Liver (tissue), 9 donors: Measurements from ENCODE around the gene HPCA. TPM values are rescaled to one million over a fixed set of nuclear protein-coding genes. Genes with fewer than 3 reads are reported as not detected.
A peak's percentile ranks its signal among the peaks of the same experiment; 100 is the strongest.

Experiments
- DNase-seq: peaks from one replicate; pipeline ENCODE4 v3.0.0-alpha.2; 2017; ENCODE audit warnings: low spot score
- H3K27ac ChIP-seq, 2 donors: one replicate each; pipeline ENCODE4 v1.7.0; 2013; ENCODE audit warnings: inconsistent platforms in 2 of 2, low read length in 2 of 2, control low read depth in 1 of 2, low read depth in 1 of 2, mild to moderate bottlenecking in 1 of 2
- H3K27me3 ChIP-seq, 4 donors: one replicate each; pipeline versions ENCODE4 v1.6.1 to v1.7.0; 2013; ENCODE audit warnings: low read length in 3 of 4, inconsistent platforms in 1 of 4, mild to moderate bottlenecking in 1 of 4, moderate library complexity in 1 of 4; ENCODE audit not compliant: control insufficient read depth in 4 of 4, insufficient read depth in 4 of 4
- H3K36me3 ChIP-seq, 4 donors: one replicate each; pipeline versions ENCODE4 v1.6.1 to v1.7.0; 2013; ENCODE audit warnings: low read length in 3 of 4, mild to moderate bottlenecking in 3 of 4, low read depth in 1 of 4, moderate library complexity in 1 of 4; ENCODE audit not compliant: control insufficient read depth in 4 of 4, insufficient read depth in 3 of 4
- H3K4me1 ChIP-seq, 4 donors: one replicate each; pipeline versions ENCODE4 v1.6.1 to v1.7.0; 2013; ENCODE audit warnings: low read length in 3 of 4, mild to moderate bottlenecking in 3 of 4, moderate library complexity in 1 of 4; ENCODE audit not compliant: control insufficient read depth in 4 of 4, insufficient read depth in 4 of 4
- H3K4me3 ChIP-seq, 3 donors: one replicate each; pipeline versions ENCODE4 v1.6.1 to v1.7.0; 2013; ENCODE audit warnings: low read length in 3 of 3, control low read depth in 1 of 3, low read depth in 1 of 3, mild to moderate bottlenecking in 1 of 3
- H3K9ac ChIP-seq, 2 donors: one replicate each; pipeline ENCODE4 v1.7.0; 2013; ENCODE audit warnings: low read length in 2 of 2, mild to moderate bottlenecking in 2 of 2, moderate library complexity in 2 of 2, control low read depth in 1 of 2, low read depth in 1 of 2
- H3K9me3 ChIP-seq, 4 donors: one replicate each; pipeline versions ENCODE4 v1.6.1 to v1.7.0; 2013; ENCODE audit warnings: low read length in 3 of 4; ENCODE audit not compliant: control insufficient read depth in 4 of 4
- FOXA2 ChIP-seq: IDR thresholded peaks from 2 replicates; pipeline ENCODE4 v1.6.1; 2016; ENCODE audit warnings: antibody characterized with exemption
- HNF4A ChIP-seq, 2 donors: conservative IDR thresholded peaks; 2 replicates each; pipeline ENCODE4 v1.6.1; 2016; ENCODE audit warnings: antibody characterized with exemption in 2 of 2, mild to moderate bottlenecking in 2 of 2
- HNF4G ChIP-seq: IDR thresholded peaks from 2 replicates; pipeline ENCODE4 v1.6.1; 2016; ENCODE audit warnings: antibody characterized with exemption
- JUND ChIP-seq, 2 donors: IDR thresholded peaks; 2 replicates each; pipeline ENCODE4 v1.6.1; 2016; ENCODE audit warnings: antibody characterized with exemption in 2 of 2
- NR2F2 ChIP-seq: IDR thresholded peaks from 2 replicates; pipeline ENCODE4 v1.6.1; 2016; ENCODE audit warnings: antibody characterized with exemption
- SP1 ChIP-seq: IDR thresholded peaks from 2 replicates; pipeline ENCODE4 v1.6.1; 2018; ENCODE audit warnings: antibody characterized with exemption, mild to moderate bottlenecking
- YY1 ChIP-seq: IDR thresholded peaks from 2 replicates; pipeline ENCODE4 v1.6.1; 2016; ENCODE audit warnings: antibody characterized with exemption, mild to moderate bottlenecking
- WGBS: extraction: QIAGEN DNeasy Blood & Tissue Kit; methylation state at CpG from one replicate; pipeline ENCODE4 v1.1.7; 2013; 5-methylcytosine and 5-hydroxymethylcytosine counted together
- polyA plus RNA-seq, 2 donors: library from polyadenylated mRNA; stranded (reverse) in 1 of 2; unstranded in 1 of 2; fragments of 200-250 nt in 1 of 2; fragments of >200 nt in 1 of 2; fragmentation: Nextera tagmentation in 1 of 2; extraction: Ambion mirVana in 1 of 2; gene quantifications; one replicate each; pipeline versions ENCODE4 v1.2.1 to v1.2.3, GENCODE V29; 2013 to 2015
- total RNA-seq, 2 donors: library from RNA; depleted of rRNA; stranded (reverse); fragments of >200 nt; gene quantifications; one replicate each; pipeline ENCODE4 v1.2.3, GENCODE V29; 2014
- TF ChIP-seq, protein P1 (sequence below): IDR thresholded peaks from 2 replicates; pipeline ENCODE4 v1.6.1; 2016; ENCODE audit warnings: antibody characterized with exemption
- TF ChIP-seq, protein P2 (sequence below): IDR thresholded peaks from 2 replicates; pipeline ENCODE4 v1.6.1; 2016; ENCODE audit warnings: antibody characterized with exemption
- donor health status: healthy.
- donor health status: healthy.
- donor health status: healthy.
- donor health status: healthy.
- donor health status: healthy.

Gene HPCA
- total and polyA plus RNA-seq, 4 donors, result not detected

GRCh38 chr1:32869923-32870614 is 16.2 kb upstream of the HPCA start:
- TF ChIP-seq HNF4G, result no peak
- TF ChIP-seq, protein P1, sequence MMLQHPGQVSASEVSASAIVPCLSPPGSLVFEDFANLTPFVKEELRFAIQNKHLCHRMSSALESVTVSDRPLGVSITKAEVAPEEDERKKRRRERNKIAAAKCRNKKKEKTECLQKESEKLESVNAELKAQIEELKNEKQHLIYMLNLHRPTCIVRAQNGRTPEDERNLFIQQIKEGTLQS, result no peak
- TF ChIP-seq JUND (IDR thresholded peaks at IDR 0.05), result no peak
- TF ChIP-seq SP1, result no peak
- no peak for TF ChIP-seq YY1
- TF ChIP-seq, protein P2, sequence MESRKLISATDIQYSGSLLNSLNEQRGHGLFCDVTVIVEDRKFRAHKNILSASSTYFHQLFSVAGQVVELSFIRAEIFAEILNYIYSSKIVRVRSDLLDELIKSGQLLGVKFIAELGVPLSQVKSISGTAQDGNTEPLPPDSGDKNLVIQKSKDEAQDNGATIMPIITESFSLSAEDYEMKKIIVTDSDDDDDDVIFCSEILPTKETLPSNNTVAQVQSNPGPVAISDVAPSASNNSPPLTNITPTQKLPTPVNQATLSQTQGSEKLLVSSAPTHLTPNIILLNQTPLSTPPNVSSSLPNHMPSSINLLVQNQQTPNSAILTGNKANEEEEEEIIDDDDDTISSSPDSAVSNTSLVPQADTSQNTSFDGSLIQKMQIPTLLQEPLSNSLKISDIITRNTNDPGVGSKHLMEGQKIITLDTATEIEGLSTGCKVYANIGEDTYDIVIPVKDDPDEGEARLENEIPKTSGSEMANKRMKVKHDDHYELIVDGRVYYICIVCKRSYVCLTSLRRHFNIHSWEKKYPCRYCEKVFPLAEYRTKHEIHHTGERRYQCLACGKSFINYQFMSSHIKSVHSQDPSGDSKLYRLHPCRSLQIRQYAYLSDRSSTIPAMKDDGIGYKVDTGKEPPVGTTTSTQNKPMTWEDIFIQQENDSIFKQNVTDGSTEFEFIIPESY, result no peak
- no peak for TF ChIP-seq NR2F2
- TF ChIP-seq HNF4A (conservative IDR thresholded peaks at IDR 0.05), result no peak
- H3K27me3 ChIP-seq, result no peaks in the 10 kb centered on the region
- 41% methylated on average over 16 of the region's 16 CpGs for WGBS

GRCh38 chr1:32870615-32871363 is 15.5 kb upstream of the HPCA start, which contains the start of gene FNDC5:
TSS of gene FNDC5 (minus strand) at chr1:32870912.
- H3K4me1 ChIP-seq, result peaks cover 2 to 27% (median 21%) of the 10 kb centered on the region in 4 donors
- no peaks in the 10 kb centered on the region for H3K27me3 ChIP-seq
- no peaks in the 10 kb centered on the region for H3K9me3 ChIP-seq
- no peak within 1 kb of the TSS for H3K27ac ChIP-seq
- no peak for TF ChIP-seq FOXA2
- no peaks in the 10 kb centered on the region for H3K36me3 ChIP-seq
- H3K9ac ChIP-seq, result peak within 1 kb of the TSS in 1 of 2 donors; percentile 63
- no peak for DNase-seq
- H3K4me3 ChIP-seq, result peak within 1 kb of the TSS; percentile 47 to 63 (median 58)
- WGBS, result 2% methylated on average over 99 of the region's 99 CpGs

More at GRCh38 chr1:32869923-32870614, 16.2 kb upstream of the HPCA start:
- peak overlapping the region; percentile 44 to 63 (median 55) for H3K4me3 ChIP-seq
- no peak overlapping the region for H3K27ac ChIP-seq
- no peaks in the 10 kb centered on the region for H3K9me3 ChIP-seq
- H3K4me1 ChIP-seq, result peaks cover 2 to 31% (median 25%) of the 10 kb centered on the region in 4 donors
- H3K36me3 ChIP-seq, result no peaks in the 10 kb centered on the region
- DNase-seq, result no peak
- peak overlapping the region in 1 of 2 donors; percentile 63 for H3K9ac ChIP-seq

DNA sequence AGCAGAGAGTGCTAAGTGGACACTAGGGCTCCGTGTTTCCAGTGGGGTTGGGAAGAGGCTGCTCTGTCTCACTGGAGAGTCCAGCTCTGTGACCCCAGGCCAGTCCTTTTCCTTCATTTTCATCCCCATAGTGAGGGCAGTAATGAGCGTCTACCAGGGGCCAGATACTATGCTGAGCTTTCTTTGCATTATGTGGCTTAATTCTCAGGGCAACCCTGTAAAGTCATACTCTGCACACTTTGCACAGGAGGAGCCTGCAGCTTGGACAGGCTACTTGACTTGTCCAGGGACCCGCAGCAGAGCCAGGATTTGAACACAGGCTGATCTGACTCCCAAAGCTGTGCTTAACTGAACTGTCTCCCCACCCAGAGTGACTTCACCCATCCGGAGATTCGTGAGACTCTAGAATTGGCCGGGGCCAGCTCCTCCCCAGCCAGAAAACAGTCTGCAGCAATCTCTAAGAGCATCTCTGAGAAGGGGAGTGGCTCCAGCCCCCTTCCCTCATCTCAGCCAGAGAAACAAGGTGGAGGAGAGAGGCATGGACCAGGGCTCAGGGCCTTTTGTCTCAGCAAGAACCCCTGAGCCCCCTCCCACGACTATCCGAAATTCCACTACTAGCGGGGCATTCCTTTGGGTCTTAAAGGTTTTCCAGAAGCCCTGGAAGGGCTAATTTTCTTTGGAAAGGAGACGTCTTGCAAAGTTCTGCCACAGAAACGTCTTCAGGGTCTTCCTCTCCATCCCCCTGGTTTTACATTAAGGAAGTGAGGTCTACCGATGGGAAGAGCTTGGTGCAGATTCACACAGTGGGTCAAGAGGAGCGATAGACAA is 14.7 kb upstream of the HPCA start:
- Histone ChIP-seq H3K4me1 (peaks cover 2 to 20% (median 17%) of the 10 kb centered on the region in 4 donors), H3K9ac (no peak overlapping the region), H3K4me3 (peak overlapping the region in 2 of 3 donors; percentile 47 to 63), H3K36me3 (no peaks in the 10 kb centered on the region), H3K27me3 (no peaks in the 10 kb centered on the region), H3K27ac (no peak overlapping the region), H3K9me3 (no peaks in the 10 kb centered on the region)
- WGBS, result 62% methylated on average over 13 of the region's 13 CpGs
- DNase-seq, result no peak
- no peak for TF ChIP-seq HNF4G
